Heart left ventricle (tissue), 13 donors: ENCODE measurements around the gene KCNAB1.
"Not testable (repeated sequence)": the region's sequence is repeated elsewhere in the genome, so short reads cannot be mapped to it uniquely, and the experiment has no call there.

Experiments
- CTCF ChIP-seq, 12 donors: fragments of 200-600 bp; sonication (generic) in 4 of 12; IDR thresholded peaks; one replicate each; pipeline versions ENCODE4 v1.5.0 to v1.8.0; 2018 to 2022; ENCODE audit warnings: antibody characterized with exemption in 12 of 12, mild to moderate bottlenecking in 5 of 12
- POLR2A ChIP-seq, 2 donors: fragments of 450-650 bp; IDR thresholded peaks; one replicate each; pipeline ENCODE4 v1.6.1; 2017; ENCODE audit warnings: antibody characterized with exemption in 2 of 2, mild to moderate bottlenecking in 2 of 2, moderate library complexity in 2 of 2
- donor health status: ischemic (EF 13 %, LVEDD 7.1; RV severe dilation, severe dysfunction).
- donor health status: DM: no; HTN: yes; CAD: no.
- donor health status: DM: no; HTN: no; CAD: no.
- donor health status: ischemic (EF 25% LVEDD 6.9; RV normal size, moderate dysfunction).
- donor health status: ischemic (EF 25% LVEDD 5.7; RV mildly dilated, moderate dysfunction).
- donor health status: ischemic (EF 35%, LVEDD 5.7; RV mildly dilated, moderate dysfunction).
- donor health status: nonischemic (EF 11% LVEDD 7.7; RV severe dilation, severe dysfunction).
- donor health status: DM: yes; HTN: yes; CAD: no.
- donor health status: PGD.
- donor health status: ischemic (EF 29% LVEDD 5.4; RV normal size, mild dysfunction).
- donor health status: nonischemic (EF 23%, LVEDD 6.1; RV moderate dilation, normal function).

DNA sequence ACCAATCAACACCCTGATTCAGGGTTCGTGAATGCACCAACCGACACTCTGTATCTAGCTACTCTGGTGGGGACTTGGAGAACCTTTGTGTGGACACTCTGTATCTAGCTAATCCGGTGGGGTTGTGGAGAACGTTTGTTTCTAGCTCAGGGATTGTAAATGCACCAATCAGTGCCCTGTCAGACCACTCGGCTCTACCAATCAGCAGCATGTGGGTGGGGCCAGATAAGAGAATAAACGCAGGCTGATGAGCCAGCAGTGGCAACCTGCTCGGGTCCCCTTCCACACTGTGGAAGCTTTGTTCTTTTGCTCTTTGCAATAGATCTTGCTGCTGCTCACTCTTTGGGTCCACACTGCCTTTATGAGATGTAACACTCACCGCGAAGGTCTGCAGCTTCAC, 20.4 kb upstream of the KCNAB1 start:
- TF ChIP-seq CTCF, POLR2A (IDR thresholded peaks at IDR 0.05): not testable (repeated sequence)
